Mesenchymal stem cell (in vitro differentiated cells and primary cell): ENCODE measurements around the gene TMEM240.

Experiments used
- DNase-seq: peaks from one replicate; pipeline ENCODE4 v3.0.0-alpha.2; 2013
- H2AFZ ChIP-seq: one replicate; pipeline ENCODE4 v1.6.1; 2013; ENCODE audit warnings: low read depth, mild to moderate bottlenecking, control low read depth, inconsistent platforms, low read length, moderate library complexity
- H2AK5ac ChIP-seq: 2 replicates; pipeline ENCODE4 v1.6.1; 2013; ENCODE audit warnings: low read length, moderate library complexity, mild to moderate bottlenecking, inconsistent platforms; ENCODE audit not compliant: severe bottlenecking
- H2BK120ac ChIP-seq: one replicate; pipeline ENCODE4 v1.6.1; 2013; ENCODE audit warnings: low read depth, mild to moderate bottlenecking, inconsistent platforms, low read length, moderate library complexity
- H2BK12ac ChIP-seq, 2 experiments: one replicate each; pipeline ENCODE4 v1.6.1; 2013; ENCODE audit warnings: inconsistent platforms in 2 of 2, low read length in 2 of 2, mild to moderate bottlenecking in 2 of 2, moderate library complexity in 2 of 2, control low read depth in 1 of 2
- H2BK15ac ChIP-seq: one replicate; pipeline ENCODE4 v1.6.1; 2013; ENCODE audit warnings: mild to moderate bottlenecking, low read depth, inconsistent platforms; ENCODE audit not compliant: poor library complexity, severe bottlenecking
- H2BK5ac ChIP-seq: 2 replicates; pipeline ENCODE4 v1.6.1; 2013; ENCODE audit warnings: low read depth, mild to moderate bottlenecking, low read length, control low read depth, inconsistent platforms; ENCODE audit not compliant: poor library complexity, severe bottlenecking
- H3K14ac ChIP-seq, 2 experiments: one replicate each; pipeline ENCODE4 v1.6.1; 2013; ENCODE audit warnings: inconsistent platforms in 2 of 2, low read length in 2 of 2, control low read depth in 1 of 2, mild to moderate bottlenecking in 1 of 2, moderate library complexity in 1 of 2
- H3K18ac ChIP-seq, 2 experiments: one replicate each; pipeline ENCODE4 v1.6.1; 2013; ENCODE audit warnings: inconsistent platforms in 2 of 2, low read length in 2 of 2, control low read depth in 1 of 2, low read depth in 1 of 2, mild to moderate bottlenecking in 1 of 2
- H3K23ac ChIP-seq, 2 experiments: one replicate each; pipeline ENCODE4 v1.6.1; 2013; ENCODE audit warnings: inconsistent platforms in 2 of 2, low read length in 2 of 2, mild to moderate bottlenecking in 2 of 2, moderate library complexity in 2 of 2, control low read depth in 1 of 2
- H3K27ac ChIP-seq: 2 replicates; pipeline ENCODE4 v1.5.1; 2013; ENCODE audit warnings: mild to moderate bottlenecking, moderate library complexity, low read length, control low read depth, inconsistent platforms; ENCODE audit not compliant: poor library complexity, severe bottlenecking
- H3K27me3 ChIP-seq, 2 experiments: 2 replicates each; pipeline versions ENCODE4 v1.6.1 to v1.7.0; 2013; ENCODE audit warnings: low read length in 2 of 2, mild to moderate bottlenecking in 2 of 2, moderate library complexity in 2 of 2, control low read depth in 1 of 2, inconsistent platforms in 1 of 2; ENCODE audit not compliant: control insufficient read depth in 1 of 2, insufficient read depth in 1 of 2
- H3K36me3 ChIP-seq, 2 experiments: 2 replicates each; pipeline versions ENCODE4 v1.6.1 to v1.7.0; 2013; ENCODE audit warnings: low read length in 2 of 2, control low read depth in 1 of 2, inconsistent platforms in 1 of 2, low read depth in 1 of 2, mild to moderate bottlenecking in 1 of 2; ENCODE audit not compliant: insufficient read depth in 2 of 2, control insufficient read depth in 1 of 2
- H3K4ac ChIP-seq, 2 experiments: one replicate each; pipeline ENCODE4 v1.6.1; 2013; ENCODE audit warnings: inconsistent platforms in 2 of 2, low read length in 2 of 2, mild to moderate bottlenecking in 2 of 2, moderate library complexity in 2 of 2, control low read depth in 1 of 2, low read depth in 1 of 2
- H3K4me1 ChIP-seq: 2 replicates; pipeline ENCODE4 v1.6.1; 2013; ENCODE audit warnings: low read depth, low read length, control low read depth; ENCODE audit not compliant: control insufficient read depth, insufficient read depth
- H3K4me2 ChIP-seq: 2 replicates; pipeline ENCODE4 v1.6.1; 2013; ENCODE audit warnings: low read length, mild to moderate bottlenecking, inconsistent platforms; ENCODE audit not compliant: poor library complexity, severe bottlenecking
- H3K4me3 ChIP-seq, 2 experiments: 2 replicates each; pipeline versions ENCODE4 v1.5.1 to v1.7.0; 2013; ENCODE audit warnings: low read length in 2 of 2, mild to moderate bottlenecking in 2 of 2, control low read depth in 1 of 2, low read depth in 1 of 2; ENCODE audit not compliant: insufficient read depth in 1 of 2
- H3K79me1 ChIP-seq: replicated peaks from 2 replicates; pipeline ENCODE4 v1.6.1; 2013; ENCODE audit warnings: mild to moderate bottlenecking, control low read depth, low read length, inconsistent platforms; ENCODE audit not compliant: poor library complexity, severe bottlenecking
- H3K9ac ChIP-seq: 2 replicates; pipeline ENCODE4 v1.7.0; 2013; ENCODE audit warnings: mild to moderate bottlenecking, low read length, moderate library complexity
- H3K9me3 ChIP-seq: 2 replicates; pipeline ENCODE4 v1.7.0; 2013; ENCODE audit warnings: mild to moderate bottlenecking, low read length; ENCODE audit not compliant: control insufficient read depth
- H4K8ac ChIP-seq: one replicate; pipeline ENCODE4 v1.6.1; 2013; ENCODE audit warnings: inconsistent platforms, mild to moderate bottlenecking, low read length, moderate library complexity
- H4K91ac ChIP-seq: one replicate; pipeline ENCODE4 v1.6.1; 2013; ENCODE audit warnings: mild to moderate bottlenecking, low read length, inconsistent platforms
- WGBS: methylation state at CpG from one replicate; pipeline ENCODE4 v1.1.7; 2013; ENCODE audit warnings: mixed read lengths; 5-methylcytosine and 5-hydroxymethylcytosine counted together

Gene TMEM240

DNA sequence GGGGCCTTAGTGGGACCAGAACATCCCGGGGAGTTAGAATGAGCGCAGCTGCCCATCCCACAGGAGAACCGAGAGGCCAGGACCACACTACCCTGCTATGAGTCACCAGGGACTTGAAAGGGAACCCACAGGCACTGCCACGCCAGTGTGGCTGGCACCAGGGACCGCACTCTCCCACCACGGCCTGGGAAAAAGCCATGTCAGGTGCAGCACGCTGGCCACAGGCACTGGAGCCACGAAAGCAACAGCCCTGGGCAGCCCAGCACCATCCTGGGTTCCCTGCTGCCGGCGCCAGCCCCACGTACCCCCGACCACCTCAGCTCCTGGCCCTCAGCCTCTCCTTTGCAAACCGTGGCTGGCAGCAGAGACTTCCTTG lies 14.1 kb upstream of the TMEM240 start:
- DNase-seq: no peak
- H3K4me3 ChIP-seq: no peak overlapping the region
- no peaks in the 10 kb centered on the region for H3K27me3 ChIP-seq
- H2AK5ac ChIP-seq: no peak overlapping the region
- H3K18ac ChIP-seq: peak overlapping the region in 1 of 2 experiments; percentile 58
- no peak overlapping the region for H2BK5ac ChIP-seq
- 87% methylated on average over 13 of the region's 13 CpGs for WGBS
- no peak overlapping the region for H2AFZ ChIP-seq
- H3K27ac ChIP-seq: no peak overlapping the region
- H3K4me1 ChIP-seq: peaks cover 37% of the 10 kb centered on the region
- no peak overlapping the region for H2BK15ac ChIP-seq
- H3K4ac ChIP-seq: no peak overlapping the region
- peak overlapping the region; percentile 34 for H4K91ac ChIP-seq
- H3K9ac ChIP-seq: peak overlapping the region; percentile 5
- peak overlapping the region in 1 of 2 experiments; percentile 47 for H2BK12ac ChIP-seq
- H3K36me3 ChIP-seq: peaks cover 18 to 49% of the 10 kb centered on the region in 2 experiments
- peaks cover 38% of the 10 kb centered on the region for H3K79me1 ChIP-seq
- no peak overlapping the region for H3K14ac ChIP-seq
- no peaks in the 10 kb centered on the region for H3K9me3 ChIP-seq
- no peak overlapping the region for H2BK120ac ChIP-seq
- H3K23ac ChIP-seq: no peak overlapping the region
- peak overlapping the region; percentile 88 for H4K8ac ChIP-seq
- no peak overlapping the region for H3K4me2 ChIP-seq

DNA sequence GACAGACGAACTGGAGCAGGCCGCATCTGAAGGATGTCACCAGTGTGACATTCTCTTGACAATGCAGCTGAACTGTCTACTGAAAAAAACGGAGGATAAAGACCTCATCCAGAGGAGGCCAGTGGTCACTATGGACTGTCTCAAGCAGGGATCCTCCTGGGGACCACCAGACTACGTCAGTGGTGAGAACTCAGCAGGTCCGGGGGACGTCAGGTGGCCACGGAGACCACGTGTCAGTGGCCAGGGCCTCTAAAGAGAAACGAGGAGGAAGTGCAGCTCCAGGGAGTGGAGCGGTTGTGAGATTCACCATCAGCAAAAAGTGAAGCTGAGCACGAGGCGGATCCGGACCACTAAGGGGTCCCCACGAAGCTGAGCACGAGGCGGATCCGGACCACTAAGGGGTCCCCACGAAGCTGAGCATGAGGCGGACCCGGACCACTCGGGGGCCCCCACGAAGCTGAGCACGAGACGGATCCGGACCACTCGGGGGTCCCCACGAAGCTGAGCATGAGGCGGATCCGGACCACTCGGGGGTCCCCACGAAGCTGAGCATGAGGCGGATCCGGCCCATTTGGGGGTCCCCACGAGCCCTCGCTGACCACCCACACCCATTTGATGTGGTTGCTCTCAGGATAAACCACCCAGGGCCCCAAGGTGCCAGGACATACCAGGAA lies 13.5 kb upstream of the TMEM240 start:
- Histone ChIP-seq H3K36me3 (peaks cover 16 to 44% of the 10 kb centered on the region in 2 experiments), H2AFZ (no peak overlapping the region), H3K4me1 (peaks cover 37% of the 10 kb centered on the region), H3K9ac (peak overlapping the region; percentile 5), H2BK120ac (no peak overlapping the region), H3K27ac (no peak overlapping the region), H2BK12ac (no peak overlapping the region), H4K8ac (peak overlapping the region; percentile 67), H2BK5ac (no peak overlapping the region), H3K14ac (no peak overlapping the region), H3K4me3 (no peak overlapping the region), H3K27me3 (no peaks in the 10 kb centered on the region), H3K18ac (no peak overlapping the region), H3K9me3 (no peaks in the 10 kb centered on the region), H3K23ac (no peak overlapping the region), H2BK15ac (no peak overlapping the region), H3K79me1 (peaks cover 38% of the 10 kb centered on the region), H3K4me2 (no peak overlapping the region), H2AK5ac (no peak overlapping the region), H4K91ac (no peak overlapping the region), H3K4ac (no peak overlapping the region)
- 91% methylated on average over 32 of the region's 35 CpGs for WGBS
- DNase-seq: no peak

DNA sequence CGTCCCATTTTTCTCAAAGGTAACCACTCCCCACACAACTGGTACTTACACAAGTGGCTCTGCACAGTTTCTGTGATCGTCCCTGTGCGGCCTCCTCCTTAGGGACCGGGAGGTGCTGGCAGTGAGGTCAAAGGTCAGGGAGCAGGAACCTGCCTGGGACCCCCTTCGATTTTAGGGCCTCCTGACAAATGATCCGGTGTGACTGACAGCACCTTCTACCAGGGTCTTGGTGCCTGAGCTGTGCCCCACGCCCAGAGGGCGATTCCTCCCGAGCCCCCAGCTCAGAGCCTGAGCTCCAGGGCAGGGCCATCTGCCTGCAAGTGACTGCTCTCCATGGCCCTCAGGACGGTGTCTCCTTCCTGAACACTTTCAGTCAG lies 11.8 kb upstream of the TMEM240 start:
- 92% methylated on average over 10 of the region's 10 CpGs for WGBS
- H2BK120ac ChIP-seq: no peak overlapping the region
- H4K8ac ChIP-seq: peak overlapping the region; percentile 7
- H2BK15ac ChIP-seq: no peak overlapping the region
- no peak overlapping the region for H3K14ac ChIP-seq
- H2BK5ac ChIP-seq: no peak overlapping the region
- no peaks in the 10 kb centered on the region for H3K9me3 ChIP-seq
- H3K27ac ChIP-seq: no peak overlapping the region
- no peaks in the 10 kb centered on the region for H3K27me3 ChIP-seq
- H2AFZ ChIP-seq: no peak overlapping the region
- peaks cover 10 to 51% of the 10 kb centered on the region in 2 experiments for H3K36me3 ChIP-seq
- H3K4me3 ChIP-seq: no peak overlapping the region
- no peak overlapping the region for H3K4ac ChIP-seq
- H2BK12ac ChIP-seq: no peak overlapping the region
- H3K18ac ChIP-seq: no peak overlapping the region
- peak overlapping the region; percentile 29 for H3K4me2 ChIP-seq
- H3K4me1 ChIP-seq: peaks cover 37% of the 10 kb centered on the region
- H3K9ac ChIP-seq: peak overlapping the region; percentile 64
- peak overlapping the region; percentile 27 for H2AK5ac ChIP-seq
- peak overlapping the region in 1 of 2 experiments; percentile 51 for H3K23ac ChIP-seq
- no peak for DNase-seq
- H4K91ac ChIP-seq: no peak overlapping the region
- peaks cover 39% of the 10 kb centered on the region for H3K79me1 ChIP-seq

DNA sequence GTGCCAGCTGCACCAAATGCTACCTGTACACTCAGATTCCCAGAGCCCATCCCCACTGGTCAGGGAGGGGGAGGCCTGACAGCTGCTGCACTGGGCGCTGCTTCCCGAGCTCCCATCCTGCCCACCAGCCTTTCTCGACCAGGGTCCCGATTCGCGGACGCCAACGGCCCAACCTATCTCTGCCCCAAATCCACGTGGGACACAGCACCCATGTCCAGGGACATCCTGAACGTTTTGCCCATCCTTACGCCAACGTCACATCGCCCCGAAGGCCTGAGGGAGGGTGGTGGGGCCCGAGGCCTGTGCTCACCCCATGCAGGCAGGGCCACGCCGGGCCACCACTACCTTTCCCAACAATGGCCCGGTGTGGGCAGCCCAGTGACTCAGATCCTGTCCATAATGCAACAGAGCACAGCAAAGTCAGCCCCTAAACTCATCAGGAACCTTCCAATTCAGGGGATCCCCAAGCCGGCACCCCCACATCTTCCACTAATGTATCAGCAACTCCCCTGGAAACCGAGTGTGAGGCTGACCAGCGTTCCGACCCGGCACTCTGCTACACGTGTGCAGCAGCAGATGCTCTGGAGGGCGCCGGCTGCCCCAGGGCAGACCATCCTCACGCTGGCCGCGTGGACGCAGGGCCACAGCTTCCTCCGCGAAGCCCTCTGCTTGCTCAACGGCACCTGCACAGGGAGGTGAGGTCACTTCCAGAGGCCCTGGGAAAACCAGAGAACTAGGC lies 11.3 kb upstream of the TMEM240 start:
- no peak overlapping the region for H2BK5ac ChIP-seq
- H3K9me3 ChIP-seq: no peaks in the 10 kb centered on the region
- peak overlapping the region; percentile 64 for H3K9ac ChIP-seq
- no peak overlapping the region for H2AFZ ChIP-seq
- H3K4ac ChIP-seq: no peak overlapping the region
- peaks cover 37% of the 10 kb centered on the region for H3K79me1 ChIP-seq
- no peak overlapping the region for H3K23ac ChIP-seq
- H2BK15ac ChIP-seq: no peak overlapping the region
- no peak overlapping the region for H3K14ac ChIP-seq
- H3K4me2 ChIP-seq: no peak overlapping the region
- H3K36me3 ChIP-seq: peaks cover 9 to 52% of the 10 kb centered on the region in 2 experiments
- no peaks in the 10 kb centered on the region for H3K27me3 ChIP-seq
- peak overlapping the region; percentile 47 for H4K91ac ChIP-seq
- H3K4me3 ChIP-seq: no peak overlapping the region
- H3K27ac ChIP-seq: no peak overlapping the region
- no peak overlapping the region for H3K18ac ChIP-seq
- H2BK12ac ChIP-seq: no peak overlapping the region
- peak overlapping the region; percentile 50 for H4K8ac ChIP-seq
- H3K4me1 ChIP-seq: peaks cover 37% of the 10 kb centered on the region
- no peak overlapping the region for H2AK5ac ChIP-seq
- H2BK120ac ChIP-seq: no peak overlapping the region
- 93% methylated on average over 33 of the region's 33 CpGs for WGBS
- no peak for DNase-seq
